Adipocyte (in vitro differentiated cells): ENCODE results near the gene GALNT12.

Source experiments
- DNase-seq: peaks from one replicate; pipeline ENCODE4 v3.0.0-alpha.2; 2015; ENCODE audit warnings: low read depth
- H3K27me3 ChIP-seq: replicated peaks from 2 replicates; pipeline ENCODE4 v1.7.0; 2013; ENCODE audit warnings: mild to moderate bottlenecking, low read length, moderate library complexity; ENCODE audit not compliant: control insufficient read depth, insufficient read depth
- H3K36me3 ChIP-seq: 2 replicates; pipeline ENCODE4 v1.7.0; 2013; ENCODE audit warnings: low read length, mild to moderate bottlenecking, moderate library complexity; ENCODE audit not compliant: control insufficient read depth, insufficient read depth, severe bottlenecking
- H3K4me1 ChIP-seq: 2 replicates; pipeline ENCODE4 v1.7.0; 2013; ENCODE audit warnings: mild to moderate bottlenecking, low read length, moderate library complexity; ENCODE audit not compliant: control insufficient read depth, insufficient read depth
- H3K4me3 ChIP-seq: 2 replicates; pipeline ENCODE4 v1.7.0; 2013; ENCODE audit warnings: mild to moderate bottlenecking, low read length, moderate library complexity
- H3K9ac ChIP-seq: 2 replicates; pipeline ENCODE4 v1.7.0; 2013; ENCODE audit warnings: mild to moderate bottlenecking, low read length, moderate library complexity
- H3K9me3 ChIP-seq: 2 replicates; pipeline ENCODE4 v1.7.0; 2013; ENCODE audit warnings: mild to moderate bottlenecking, low read length, moderate library complexity; ENCODE audit not compliant: control insufficient read depth

The GALNT12 gene

GRCh38 chr9:98772364-98773155 lies 34.9 kb upstream of the GALNT12 start:
- H3K9me3 ChIP-seq, result no peaks in the 10 kb centered on the region
- no peak for DNase-seq
- H3K9ac ChIP-seq, result no peak overlapping the region
- H3K4me1 ChIP-seq, result no peaks in the 10 kb centered on the region
- no peaks in the 10 kb centered on the region for H3K27me3 ChIP-seq
- H3K36me3 ChIP-seq, result peaks cover 63% of the 10 kb centered on the region
- H3K4me3 ChIP-seq, result no peak overlapping the region

DNA sequence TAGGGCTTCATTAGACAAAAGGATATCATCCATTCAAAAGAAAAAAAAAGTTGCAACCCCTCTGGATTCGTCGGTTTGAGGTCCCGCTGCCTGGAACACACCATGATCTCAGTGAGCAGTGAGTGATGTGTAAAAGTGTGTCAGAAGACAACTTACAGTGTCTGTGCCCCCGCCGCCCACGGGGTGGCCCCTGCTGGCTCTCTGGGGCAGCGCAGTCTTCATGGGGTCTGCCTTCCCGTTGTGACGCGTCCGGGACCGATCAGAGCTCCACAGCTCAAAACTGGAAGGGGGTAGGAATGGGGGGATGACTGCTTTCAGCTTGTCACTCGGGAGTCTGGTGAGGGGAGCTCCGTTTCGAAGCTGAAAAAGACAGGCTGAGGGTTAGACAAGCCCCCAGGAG lies 33.7 kb upstream of the GALNT12 start:
- Histone ChIP-seq H3K36me3 (peaks cover 53% of the 10 kb centered on the region), H3K9ac (no peak overlapping the region), H3K27me3 (no peaks in the 10 kb centered on the region), H3K4me1 (no peaks in the 10 kb centered on the region), H3K4me3 (no peak overlapping the region), H3K9me3 (no peaks in the 10 kb centered on the region)
- DNase-seq, result no peak

GRCh38 chr9:98774746-98775145 lies 32.7 kb upstream of the GALNT12 start:
- H3K36me3 ChIP-seq, result peaks cover 50% of the 10 kb centered on the region
- no peak overlapping the region for H3K9ac ChIP-seq
- DNase-seq, result peak; percentile 19
- no peaks in the 10 kb centered on the region for H3K27me3 ChIP-seq
- H3K4me1 ChIP-seq, result no peaks in the 10 kb centered on the region
- H3K9me3 ChIP-seq, result no peaks in the 10 kb centered on the region
- no peak overlapping the region for H3K4me3 ChIP-seq

GRCh38 chr9:98775831-98776441 lies 31.5 kb upstream of the GALNT12 start:
- DNase-seq, result peak; percentile 87
- H3K36me3 ChIP-seq, result peaks cover 40% of the 10 kb centered on the region
- no peaks in the 10 kb centered on the region for H3K4me1 ChIP-seq
- H3K9ac ChIP-seq, result no peak overlapping the region
- H3K9me3 ChIP-seq, result no peaks in the 10 kb centered on the region
- H3K27me3 ChIP-seq, result no peaks in the 10 kb centered on the region
- H3K4me3 ChIP-seq, result no peak overlapping the region

DNA sequence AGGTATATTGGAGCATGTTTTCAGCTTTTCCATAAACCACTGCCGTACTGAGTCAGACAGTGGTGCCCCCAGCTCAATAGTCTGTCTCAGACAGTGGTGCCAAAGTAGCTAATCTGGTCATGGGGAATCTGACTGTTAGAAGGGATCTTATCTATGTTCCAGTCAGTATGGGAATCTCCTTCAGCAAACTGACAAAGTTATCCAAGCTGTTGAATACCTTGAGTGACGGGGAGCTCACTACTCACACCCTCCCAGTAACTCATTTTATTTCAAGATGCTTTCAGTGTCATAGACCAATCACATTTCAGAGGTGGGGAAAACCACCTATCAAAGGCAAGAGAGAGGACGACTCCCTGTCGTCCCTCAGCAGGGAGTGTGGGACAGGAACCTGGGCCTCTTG lies 29.9 kb upstream of the GALNT12 start:
- Histone ChIP-seq H3K36me3 (peaks cover 40% of the 10 kb centered on the region), H3K9me3 (no peaks in the 10 kb centered on the region), H3K4me1 (no peaks in the 10 kb centered on the region), H3K4me3 (no peak overlapping the region), H3K9ac (no peak overlapping the region), H3K27me3 (no peaks in the 10 kb centered on the region)
- DNase-seq, result no peak

GRCh38 chr9:98778251-98778650 lies 29.2 kb upstream of the GALNT12 start:
- no peak overlapping the region for H3K4me3 ChIP-seq
- no peaks in the 10 kb centered on the region for H3K4me1 ChIP-seq
- no peaks in the 10 kb centered on the region for H3K9me3 ChIP-seq
- DNase-seq, result no peak
- H3K9ac ChIP-seq, result no peak overlapping the region
- H3K27me3 ChIP-seq, result no peaks in the 10 kb centered on the region
- peaks cover 37% of the 10 kb centered on the region for H3K36me3 ChIP-seq

- H3K36me3 ChIP-seq, result peaks cover 37% of the 10 kb centered on the region
Measured at GRCh38 chr9:98778711-98779530, 28.5 kb upstream of the GALNT12 start.

DNA sequence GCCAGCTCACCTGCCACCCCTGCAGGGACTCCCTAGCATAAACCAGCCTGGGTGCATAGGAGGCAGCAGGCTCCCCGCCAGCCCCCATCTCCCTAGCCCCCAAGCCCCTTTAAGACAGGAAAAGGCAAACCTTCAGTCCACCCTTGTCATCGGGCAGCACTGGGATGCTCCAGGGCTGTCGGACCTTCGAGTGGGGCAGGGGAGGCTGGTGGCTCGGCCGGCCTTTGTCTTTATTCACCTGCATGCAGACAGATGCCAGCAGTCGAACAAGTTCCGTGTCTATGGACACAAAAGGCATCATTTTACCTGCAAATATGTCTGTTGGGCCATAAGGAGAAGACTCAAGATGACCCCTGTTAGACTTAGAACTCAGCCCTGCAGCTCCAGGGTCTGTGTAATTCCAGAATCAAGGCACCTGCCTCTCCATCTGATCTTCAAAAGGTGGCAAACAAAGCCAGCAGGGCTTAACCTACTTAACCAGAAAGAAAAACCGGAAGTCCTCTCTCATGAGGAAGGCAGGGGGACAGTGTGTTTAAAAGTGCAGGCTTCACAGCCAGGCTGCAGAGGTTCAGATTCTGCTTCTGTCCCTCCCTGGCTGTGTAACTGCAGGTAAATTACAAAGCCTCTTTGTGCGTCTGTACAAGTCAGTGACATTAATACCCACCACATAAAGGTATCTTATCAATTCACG lies 27.3 kb upstream of the GALNT12 start:
- Histone ChIP-seq H3K36me3 (peaks cover 37% of the 10 kb centered on the region), H3K9ac (no peak overlapping the region), H3K27me3 (no peaks in the 10 kb centered on the region), H3K9me3 (no peaks in the 10 kb centered on the region), H3K4me1 (peaks cover 2% of the 10 kb centered on the region), H3K4me3 (no peak overlapping the region)
- DNase-seq, result no peak

More at GRCh38 chr9:98778711-98779530, 28.5 kb upstream of the GALNT12 start:
- H3K27me3 ChIP-seq, result no peaks in the 10 kb centered on the region
- DNase-seq, result no peak
- H3K4me3 ChIP-seq, result no peak overlapping the region
- H3K9me3 ChIP-seq, result no peaks in the 10 kb centered on the region
- no peaks in the 10 kb centered on the region for H3K4me1 ChIP-seq
- no peak overlapping the region for H3K9ac ChIP-seq

DNA sequence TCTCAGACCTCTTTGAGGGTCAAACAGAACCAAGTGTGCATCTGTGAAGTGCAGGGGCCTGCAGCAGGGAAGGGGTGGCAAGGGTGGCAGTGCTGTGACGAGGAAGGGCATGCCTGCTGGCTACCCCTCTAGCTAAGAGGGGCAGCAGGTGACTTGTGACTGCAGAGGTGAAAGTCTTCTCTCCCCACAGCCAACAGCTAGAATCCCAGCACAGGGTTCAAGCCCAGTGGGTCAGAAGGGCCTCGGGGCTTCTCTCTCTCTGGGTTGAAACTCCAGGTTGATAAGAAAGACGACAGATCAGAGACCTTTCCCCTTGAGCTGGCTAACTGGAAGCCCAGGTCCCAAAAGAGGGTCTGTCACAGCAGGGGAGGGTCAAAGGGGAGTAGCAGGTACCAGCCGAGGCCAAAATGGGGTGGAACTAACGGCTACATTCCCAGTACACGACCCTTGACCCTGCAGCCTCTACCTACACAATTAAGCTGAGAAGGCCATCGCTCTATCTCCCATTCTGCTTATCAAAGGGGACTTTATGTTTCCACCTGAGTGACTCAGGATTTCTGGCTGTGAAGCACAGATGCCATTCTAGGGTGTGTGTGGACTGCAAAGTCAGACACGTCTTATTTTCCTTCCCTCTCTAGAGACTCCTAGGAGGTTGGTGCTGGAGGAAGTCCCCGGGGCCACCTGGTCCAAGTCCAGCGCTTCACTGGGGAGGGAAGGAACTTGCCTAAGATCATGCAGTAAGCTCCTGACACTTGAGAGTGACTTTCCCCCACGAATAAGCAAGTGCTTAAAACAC lies 25.7 kb upstream of the GALNT12 start:
- peaks cover 37% of the 10 kb centered on the region for H3K36me3 ChIP-seq
- DNase-seq, result no peak
- H3K9me3 ChIP-seq, result no peaks in the 10 kb centered on the region
- H3K9ac ChIP-seq, result no peak overlapping the region
- peaks cover 8% of the 10 kb centered on the region for H3K4me1 ChIP-seq
- H3K27me3 ChIP-seq, result no peaks in the 10 kb centered on the region
- no peak overlapping the region for H3K4me3 ChIP-seq

- Histone ChIP-seq H3K9me3 (no peaks in the 10 kb centered on the region), H3K9ac (no peak overlapping the region), H3K27me3 (no peaks in the 10 kb centered on the region), H3K4me1 (peaks cover 12% of the 10 kb centered on the region), H3K4me3 (no peak overlapping the region), H3K36me3 (peaks cover 40% of the 10 kb centered on the region)
- DNase-seq, result no peak
Measured at GRCh38 chr9:98783518-98784226, 23.8 kb upstream of the GALNT12 start.
